K562 (cell line): ENCODE measurements around the gene ZDHHC18. TPM values are rescaled to one million over a fixed set of nuclear protein-coding genes. Genes with fewer than 3 reads are reported as not detected.

Experiments
- BHLHE40 ChIP-seq: IDR thresholded peaks from 2 replicates; pipeline ENCODE4 v1.6.1; 2011; ENCODE audit warnings: low read length, improper control_type of control experiment
- CC2D1A ChIP-seq: fragments of 450-650 bp; IDR thresholded peaks from 2 replicates; pipeline ENCODE4 v1.6.1; 2017; ENCODE audit warnings: mild to moderate bottlenecking
- CHD1 ChIP-seq: fragments of 200-600 bp; sonication (generic); IDR thresholded peaks from one replicate; pipeline ENCODE4 v1.6.1; 2012; ENCODE audit warnings: mild to moderate bottlenecking, moderate library complexity, low read length, inconsistent platforms
- ESRRA ChIP-seq: fragments of 450-650 bp; IDR thresholded peaks from 2 replicates; pipeline ENCODE4 v1.6.1; 2014; ENCODE audit warnings: low read depth, mild to moderate bottlenecking, moderate library complexity, borderline replicate concordance
- EWSR1 ChIP-seq: fragments of 450-650 bp; IDR thresholded peaks from 2 replicates; pipeline ENCODE4 v1.6.1; 2018; ENCODE audit warnings: borderline replicate concordance, mild to moderate bottlenecking, low read depth, moderate library complexity; ENCODE audit not compliant: partially characterized antibody
- PTRF ChIP-seq: fragments of 450-650 bp; IDR thresholded peaks from 2 replicates; pipeline ENCODE4 v1.6.1; 2016; ENCODE audit warnings: mild to moderate bottlenecking, missing genetic modification characterization, missing compliant biosample characterization
- ZNF224 ChIP-seq: sonication (generic); formaldehyde crosslinking; IDR thresholded peaks from 2 replicates; pipeline ENCODE4 v1.8.0; 2022; ENCODE audit warnings: mild to moderate bottlenecking, missing genetic modification reagents
- ZNF507 ChIP-seq: conservative IDR thresholded peaks from 2 replicates; pipeline ENCODE4 v1.6.1; 2017; ENCODE audit warnings: missing genetic modification characterization, missing compliant biosample characterization
- polyA plus RNA-seq, 8 experiments: library from polyadenylated mRNA; depleted of rRNA in 4 of 8; stranded (reverse) in 5 of 8; unstranded in 3 of 8; fragments of >200 nt; fragmentation: Nextera tagmentation in 2 of 8; fragmentation: Illumina TruSeq in 1 of 8; extraction: Ambion mirVana in 2 of 8; extraction: Trizol in 1 of 8; gene quantifications; 2 replicates each; pipeline versions ENCODE4 v1.2.1 to v1.2.3, GENCODE V29; 2011 to 2014; ENCODE audit warnings: inconsistent platforms in 1 of 8, missing spikeins in 1 of 8
- total RNA-seq, 7 experiments: library from RNA; depleted of rRNA in 6 of 7; stranded (reverse); fragments of >200 nt in 6 of 7; fragmentation: Illumina TruSeq in 2 of 7; extraction: Trizol in 2 of 7; gene quantifications; 2 replicates each; pipeline versions ENCODE4 v1.2.1 to v1.2.3, GENCODE V29; 2011 to 2021; ENCODE audit warnings: low replicate concordance in 1 of 7
- TF ChIP-seq, protein P1 (sequence below): fragments of 200-400 bp; formaldehyde crosslinking; IDR thresholded peaks from 2 replicates; pipeline ENCODE4 v1.6.1; 2017; ENCODE audit warnings: mild to moderate bottlenecking, low read depth, low read length, moderate library complexity
- TF ChIP-seq, protein P2 (sequence below): fragments of 200-800 bp; sonication (Bioruptor generic); IDR thresholded peaks from 2 replicates; pipeline ENCODE4 v1.6.1; 2017; ENCODE audit warnings: missing genetic modification characterization, missing compliant biosample characterization
- TF ChIP-seq, protein P3 (sequence below): fragments of 450-650 bp; formaldehyde crosslinking; IDR thresholded peaks from 2 replicates; pipeline ENCODE4 v1.4.0; 2022; ENCODE audit warnings: mild to moderate bottlenecking, moderate library complexity
- TF ChIP-seq, protein P4 (sequence below): sonication (generic); formaldehyde crosslinking; IDR thresholded peaks from 2 replicates; pipeline ENCODE4 v1.8.0; 2023; ENCODE audit warnings: mild to moderate bottlenecking, missing genetic modification reagents
- TF ChIP-seq, protein P5 (sequence below): fragments of 450-650 bp; IDR thresholded peaks from 2 replicates; pipeline ENCODE4 v1.6.1; 2016; ENCODE audit warnings: low read depth, mild to moderate bottlenecking, moderate library complexity
- TF ChIP-seq, protein P6 (sequence below): sonication (generic); formaldehyde crosslinking; IDR thresholded peaks from 2 replicates; pipeline ENCODE4 v1.8.0; 2022; ENCODE audit warnings: mild to moderate bottlenecking, missing genetic modification reagents
- TF ChIP-seq, protein P7 (sequence below): sonication (generic); formaldehyde crosslinking; IDR thresholded peaks from 2 replicates; pipeline ENCODE4 v1.8.1; 2022; ENCODE audit warnings: missing genetic modification reagents

The ZDHHC18 gene
- total and polyA plus RNA-seq, 9 of the 15 experiments (the other 6 are each of a cell fraction or from before 2014, with no cell fraction given), result 0.42 to 35.6 (median 15.8) TPM

DNA sequence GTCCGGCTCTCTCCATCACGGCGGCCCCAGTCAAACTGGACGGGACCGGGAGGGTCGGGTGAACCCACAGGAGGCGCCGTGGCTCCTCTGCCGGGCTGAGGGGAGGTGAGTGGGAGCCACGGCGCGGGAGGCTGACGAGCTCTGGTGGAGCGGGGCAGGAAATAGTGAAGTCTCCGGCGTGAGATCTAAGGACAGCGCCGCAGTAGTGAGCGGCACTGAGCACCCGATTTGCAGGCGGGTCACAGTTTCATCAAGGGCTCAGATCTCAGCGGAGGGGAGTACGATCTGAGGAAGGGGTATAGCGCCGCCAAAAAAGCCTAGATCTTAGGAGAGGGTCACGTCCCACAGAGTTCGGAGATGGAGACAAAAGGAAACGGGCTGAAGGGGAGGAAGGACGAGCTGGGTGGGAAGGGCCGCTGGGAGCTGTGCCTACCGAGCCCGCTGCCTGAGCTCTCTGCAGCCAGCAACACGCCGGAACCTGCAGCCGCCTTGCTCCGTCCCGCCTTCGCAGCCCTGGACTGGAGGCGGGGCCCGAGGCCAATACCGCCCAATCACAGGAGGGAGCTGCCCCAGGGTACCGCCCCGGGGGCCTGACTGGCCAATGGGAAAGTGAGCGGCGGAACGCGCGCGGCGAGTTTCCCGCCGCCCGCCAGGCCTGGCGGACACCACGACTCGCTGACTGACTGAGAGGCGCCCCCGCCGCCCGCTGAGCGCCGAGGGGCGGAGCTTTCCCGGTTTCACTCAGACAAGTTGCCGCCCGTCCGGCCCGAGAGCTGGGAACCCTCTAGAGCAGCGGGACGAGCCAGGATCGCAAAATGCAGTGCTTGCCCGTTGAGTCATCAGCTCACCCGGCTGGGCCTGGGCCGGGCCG is 38.4 kb downstream of the ZDHHC18 start (continued):
- TF ChIP-seq, protein P1, sequence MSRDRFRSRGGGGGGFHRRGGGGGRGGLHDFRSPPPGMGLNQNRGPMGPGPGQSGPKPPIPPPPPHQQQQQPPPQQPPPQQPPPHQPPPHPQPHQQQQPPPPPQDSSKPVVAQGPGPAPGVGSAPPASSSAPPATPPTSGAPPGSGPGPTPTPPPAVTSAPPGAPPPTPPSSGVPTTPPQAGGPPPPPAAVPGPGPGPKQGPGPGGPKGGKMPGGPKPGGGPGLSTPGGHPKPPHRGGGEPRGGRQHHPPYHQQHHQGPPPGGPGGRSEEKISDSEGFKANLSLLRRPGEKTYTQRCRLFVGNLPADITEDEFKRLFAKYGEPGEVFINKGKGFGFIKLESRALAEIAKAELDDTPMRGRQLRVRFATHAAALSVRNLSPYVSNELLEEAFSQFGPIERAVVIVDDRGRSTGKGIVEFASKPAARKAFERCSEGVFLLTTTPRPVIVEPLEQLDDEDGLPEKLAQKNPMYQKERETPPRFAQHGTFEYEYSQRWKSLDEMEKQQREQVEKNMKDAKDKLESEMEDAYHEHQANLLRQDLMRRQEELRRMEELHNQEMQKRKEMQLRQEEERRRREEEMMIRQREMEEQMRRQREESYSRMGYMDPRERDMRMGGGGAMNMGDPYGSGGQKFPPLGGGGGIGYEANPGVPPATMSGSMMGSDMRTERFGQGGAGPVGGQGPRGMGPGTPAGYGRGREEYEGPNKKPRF, result no peak
- TF ChIP-seq, protein P2, sequence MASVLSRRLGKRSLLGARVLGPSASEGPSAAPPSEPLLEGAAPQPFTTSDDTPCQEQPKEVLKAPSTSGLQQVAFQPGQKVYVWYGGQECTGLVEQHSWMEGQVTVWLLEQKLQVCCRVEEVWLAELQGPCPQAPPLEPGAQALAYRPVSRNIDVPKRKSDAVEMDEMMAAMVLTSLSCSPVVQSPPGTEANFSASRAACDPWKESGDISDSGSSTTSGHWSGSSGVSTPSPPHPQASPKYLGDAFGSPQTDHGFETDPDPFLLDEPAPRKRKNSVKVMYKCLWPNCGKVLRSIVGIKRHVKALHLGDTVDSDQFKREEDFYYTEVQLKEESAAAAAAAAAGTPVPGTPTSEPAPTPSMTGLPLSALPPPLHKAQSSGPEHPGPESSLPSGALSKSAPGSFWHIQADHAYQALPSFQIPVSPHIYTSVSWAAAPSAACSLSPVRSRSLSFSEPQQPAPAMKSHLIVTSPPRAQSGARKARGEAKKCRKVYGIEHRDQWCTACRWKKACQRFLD, result peak; percentile 57; the same call in 1 of the 2 replicates
- TF ChIP-seq, protein P3, sequence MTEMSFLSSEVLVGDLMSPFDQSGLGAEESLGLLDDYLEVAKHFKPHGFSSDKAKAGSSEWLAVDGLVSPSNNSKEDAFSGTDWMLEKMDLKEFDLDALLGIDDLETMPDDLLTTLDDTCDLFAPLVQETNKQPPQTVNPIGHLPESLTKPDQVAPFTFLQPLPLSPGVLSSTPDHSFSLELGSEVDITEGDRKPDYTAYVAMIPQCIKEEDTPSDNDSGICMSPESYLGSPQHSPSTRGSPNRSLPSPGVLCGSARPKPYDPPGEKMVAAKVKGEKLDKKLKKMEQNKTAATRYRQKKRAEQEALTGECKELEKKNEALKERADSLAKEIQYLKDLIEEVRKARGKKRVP (CRISPR knock-in tag), result no peak
- TF ChIP-seq CC2D1A (no peak), ZNF507 (tag) (no peak), PTRF (no peak), BHLHE40 (peak; percentile 7; the same call in 1 of the 2 replicates), ESRRA (no peak; the same call in 1 of the 2 replicates), CHD1 (no peak), ZNF224 (CRISPR knock-in tag) (no peak), EWSR1 (no peak)
- TF ChIP-seq, protein P4, sequence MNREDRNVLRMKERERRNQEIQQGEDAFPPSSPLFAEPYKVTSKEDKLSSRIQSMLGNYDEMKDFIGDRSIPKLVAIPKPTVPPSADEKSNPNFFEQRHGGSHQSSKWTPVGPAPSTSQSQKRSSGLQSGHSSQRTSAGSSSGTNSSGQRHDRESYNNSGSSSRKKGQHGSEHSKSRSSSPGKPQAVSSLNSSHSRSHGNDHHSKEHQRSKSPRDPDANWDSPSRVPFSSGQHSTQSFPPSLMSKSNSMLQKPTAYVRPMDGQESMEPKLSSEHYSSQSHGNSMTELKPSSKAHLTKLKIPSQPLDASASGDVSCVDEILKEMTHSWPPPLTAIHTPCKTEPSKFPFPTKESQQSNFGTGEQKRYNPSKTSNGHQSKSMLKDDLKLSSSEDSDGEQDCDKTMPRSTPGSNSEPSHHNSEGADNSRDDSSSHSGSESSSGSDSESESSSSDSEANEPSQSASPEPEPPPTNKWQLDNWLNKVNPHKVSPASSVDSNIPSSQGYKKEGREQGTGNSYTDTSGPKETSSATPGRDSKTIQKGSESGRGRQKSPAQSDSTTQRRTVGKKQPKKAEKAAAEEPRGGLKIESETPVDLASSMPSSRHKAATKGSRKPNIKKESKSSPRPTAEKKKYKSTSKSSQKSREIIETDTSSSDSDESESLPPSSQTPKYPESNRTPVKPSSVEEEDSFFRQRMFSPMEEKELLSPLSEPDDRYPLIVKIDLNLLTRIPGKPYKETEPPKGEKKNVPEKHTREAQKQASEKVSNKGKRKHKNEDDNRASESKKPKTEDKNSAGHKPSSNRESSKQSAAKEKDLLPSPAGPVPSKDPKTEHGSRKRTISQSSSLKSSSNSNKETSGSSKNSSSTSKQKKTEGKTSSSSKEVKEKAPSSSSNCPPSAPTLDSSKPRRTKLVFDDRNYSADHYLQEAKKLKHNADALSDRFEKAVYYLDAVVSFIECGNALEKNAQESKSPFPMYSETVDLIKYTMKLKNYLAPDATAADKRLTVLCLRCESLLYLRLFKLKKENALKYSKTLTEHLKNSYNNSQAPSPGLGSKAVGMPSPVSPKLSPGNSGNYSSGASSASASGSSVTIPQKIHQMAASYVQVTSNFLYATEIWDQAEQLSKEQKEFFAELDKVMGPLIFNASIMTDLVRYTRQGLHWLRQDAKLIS (CRISPR knock-in tag), result no peak
- TF ChIP-seq, protein P5, sequence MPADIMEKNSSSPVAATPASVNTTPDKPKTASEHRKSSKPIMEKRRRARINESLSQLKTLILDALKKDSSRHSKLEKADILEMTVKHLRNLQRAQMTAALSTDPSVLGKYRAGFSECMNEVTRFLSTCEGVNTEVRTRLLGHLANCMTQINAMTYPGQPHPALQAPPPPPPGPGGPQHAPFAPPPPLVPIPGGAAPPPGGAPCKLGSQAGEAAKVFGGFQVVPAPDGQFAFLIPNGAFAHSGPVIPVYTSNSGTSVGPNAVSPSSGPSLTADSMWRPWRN, result peak; percentile 82
- TF ChIP-seq, protein P6, sequence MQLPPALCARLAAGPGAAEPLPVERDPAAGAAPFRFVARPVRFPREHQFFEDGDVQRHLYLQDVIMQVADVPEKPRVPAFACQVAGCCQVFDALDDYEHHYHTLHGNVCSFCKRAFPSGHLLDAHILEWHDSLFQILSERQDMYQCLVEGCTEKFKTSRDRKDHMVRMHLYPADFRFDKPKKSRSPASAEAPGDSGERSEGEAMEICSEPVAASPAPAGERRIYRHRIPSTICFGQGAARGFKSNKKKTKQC (CRISPR knock-in tag), result peak; percentile 85; the same call in 1 of the 2 replicates
- TF ChIP-seq, protein P7, sequence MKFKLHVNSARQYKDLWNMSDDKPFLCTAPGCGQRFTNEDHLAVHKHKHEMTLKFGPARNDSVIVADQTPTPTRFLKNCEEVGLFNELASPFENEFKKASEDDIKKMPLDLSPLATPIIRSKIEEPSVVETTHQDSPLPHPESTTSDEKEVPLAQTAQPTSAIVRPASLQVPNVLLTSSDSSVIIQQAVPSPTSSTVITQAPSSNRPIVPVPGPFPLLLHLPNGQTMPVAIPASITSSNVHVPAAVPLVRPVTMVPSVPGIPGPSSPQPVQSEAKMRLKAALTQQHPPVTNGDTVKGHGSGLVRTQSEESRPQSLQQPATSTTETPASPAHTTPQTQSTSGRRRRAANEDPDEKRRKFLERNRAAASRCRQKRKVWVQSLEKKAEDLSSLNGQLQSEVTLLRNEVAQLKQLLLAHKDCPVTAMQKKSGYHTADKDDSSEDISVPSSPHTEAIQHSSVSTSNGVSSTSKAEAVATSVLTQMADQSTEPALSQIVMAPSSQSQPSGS (CRISPR knock-in tag), result no peak
